ENCODE measurements around the gene SPACA7. TPM values are rescaled to one million over a fixed set of nuclear protein-coding genes. Genes with fewer than 3 reads are reported as not detected.

Gene SPACA7
- total RNA-seq, 2 experiments from 2014 or later, result not detected

GRCh38 chr13:112447761-112448603, 71.8 kb downstream of the SPACA7 start:
- DNase-seq (no peak), ATAC-seq (no peak)
- intact Hi-C loops (cut with micrococcal nuclease), result loop anchor here (10.0 kb wide), 1 partner anchor 973 kb away; no protein-coding TSS in a partner anchor
- ChIA-PET POLR2A (no interaction called here), CTCF (no interaction called here)
- no peak for TF ChIP-seq CTCF (IDR thresholded peaks at IDR 0.05)
- Mint-ChIP-seq H3K4me3 (no peak overlapping the region), H3K9me3 (no peaks in the 10 kb centered on the region), H3K4me1 (ENCODE audit: low read depth) (no peaks in the 10 kb centered on the region), H3K27ac (no peak overlapping the region), H3K36me3 (ENCODE audit: low read depth) (no peaks in the 10 kb centered on the region), H3K27me3 (peaks cover 14% of the 10 kb centered on the region)

- Mint-ChIP-seq H3K27me3 (peaks cover 5% of the 10 kb centered on the region), H3K27ac (no peak overlapping the region), H3K9me3 (no peaks in the 10 kb centered on the region), H3K4me1 (ENCODE audit: low read depth) (no peaks in the 10 kb centered on the region), H3K36me3 (ENCODE audit: low read depth) (no peaks in the 10 kb centered on the region), H3K4me3 (no peak overlapping the region)
- CTCF ChIA-PET, result no interaction called here
- ATAC-seq, result no peak
- intact Hi-C loops (cut with micrococcal nuclease), result loop anchor here (10.0 kb wide), 1 partner anchor 974 kb away; no protein-coding TSS in a partner anchor
- DNase-seq, result no peak
- POLR2A ChIA-PET, result no interaction called here
- no peak for TF ChIP-seq CTCF (IDR thresholded peaks at IDR 0.05)
Measured at GRCh38 chr13:112448621-112449544, 72.7 kb downstream of the SPACA7 start.

GRCh38 chr13:112449545-112449930, 73.4 kb downstream of the SPACA7 start:
- Mint-ChIP-seq H3K27ac (no peak overlapping the region), H3K27me3 (peaks cover 2% of the 10 kb centered on the region), H3K9me3 (no peaks in the 10 kb centered on the region), H3K4me3 (no peak overlapping the region), H3K36me3 (ENCODE audit: low read depth) (no peaks in the 10 kb centered on the region), H3K4me1 (ENCODE audit: low read depth) (no peaks in the 10 kb centered on the region)
- DNase-seq, result no peak
- ChIA-PET POLR2A (no interaction called here), CTCF (no interaction called here)
- ATAC-seq, result no peak
- no peak for TF ChIP-seq CTCF (IDR thresholded peaks at IDR 0.05)
- intact Hi-C loops (cut with micrococcal nuclease), result loop anchor here (10.0 kb wide), 1 partner anchor 975 kb away; no protein-coding TSS in a partner anchor

GRCh38 chr13:112450118-112450903, 74.2 kb downstream of the SPACA7 start:
- H3K4me3 Mint-ChIP-seq, result no peak overlapping the region
- intact Hi-C loops (cut with micrococcal nuclease), result no loop called here
- peaks cover 2% of the 10 kb centered on the region for H3K27me3 Mint-ChIP-seq
- CTCF ChIA-PET, result no interaction called here
- H3K9me3 Mint-ChIP-seq, result no peaks in the 10 kb centered on the region
- TF ChIP-seq CTCF (IDR thresholded peaks at IDR 0.05), result no peak
- no peaks in the 10 kb centered on the region for H3K36me3 Mint-ChIP-seq (ENCODE audit: low read depth)
- POLR2A ChIA-PET, result no interaction called here
- DNase-seq, result no peak
- no peak for ATAC-seq
- H3K4me1 Mint-ChIP-seq (ENCODE audit: low read depth), result no peaks in the 10 kb centered on the region
- no peak overlapping the region for H3K27ac Mint-ChIP-seq
